K562 (cell line): Measurements from ENCODE around the gene UBASH3B. TPM values are rescaled to one million over a fixed set of nuclear protein-coding genes. Genes with fewer than 3 reads are reported as not detected.

Experiments used
- ATAC-seq: fragments of 200-7000 bp; cut with Tn5 transposase; 3 replicates; pipeline ENCODE4 v1.9.1; 2020; ENCODE audit warnings: moderate library complexity
- BruUV-seq: library from RNA; stranded (reverse); fragments of 400-500 nt; replicated peaks from 2 replicates; lab custom pipeline; 2021; lab: Mats Ljungman, UMichigan
- CTCF ChIA-PET: fragments of 300-600 bp; formaldehyde crosslinking; extraction: SDS; loops from one replicate; lab custom pipeline; 2021; ENCODE audit warnings: low intra/inter-chr PET ratio; lab: Yijun Ruan, JAX
- POLR2A ChIA-PET: fragments of 300-600, 350-650 bp; sonication (Branson Sonifier 250); formaldehyde crosslinking; extraction: SDS; loops from one replicate; lab custom pipeline; 2021; ENCODE audit warnings: antibody characterized with exemption, inconsistent platforms; lab: Yijun Ruan, JAX
- DNase-seq, 4 experiments: peaks; one replicate each; pipeline versions ENCODE4 v3.0.0 to v3.0.0-alpha.2; 2011 to 2018; ENCODE audit warnings: low spot score in 3 of 4, mixed read lengths in 3 of 4; ENCODE audit errors: extremely low read depth in 1 of 4
- FAIRE-seq: peaks from 2 replicates; lab custom pipeline; 2011; peaks lifted over from hg19 to GRCh38; lab: Jason Lieb, UNC
- H2AFZ ChIP-seq: 2 replicates; pipeline ENCODE4 v1.6.0; 2011; ENCODE audit warnings: low read depth, low read length, control low read depth, inconsistent platforms
- H3K27ac ChIP-seq: fragments of 200-600 bp; 3 replicates; pipeline ENCODE4 v1.8.0; 2011; ENCODE audit warnings: low read depth, mild to moderate bottlenecking, control low read depth, inconsistent platforms, low read length, moderate library complexity, mixed read lengths; ENCODE audit errors: extremely low read depth
- H3K27me3 ChIP-seq, 2 experiments: fragments of 300-600 bp in 1 of 2; 2 replicates in 1 of 2; 3 replicates in 1 of 2; pipeline versions ENCODE4 v1.6.0 to v1.8.0; 2011; ENCODE audit warnings: inconsistent platforms in 2 of 2, low read length in 2 of 2, mild to moderate bottlenecking in 1 of 2, mixed read lengths in 1 of 2, moderate library complexity in 1 of 2; ENCODE audit not compliant: control insufficient read depth in 2 of 2, insufficient read depth in 2 of 2
- H3K36me3 ChIP-seq: fragments of 300-600 bp; 3 replicates; pipeline ENCODE4 v1.8.0; 2011; ENCODE audit warnings: mild to moderate bottlenecking, low read length, inconsistent platforms; ENCODE audit not compliant: control insufficient read depth, insufficient read depth
- H3K4me1 ChIP-seq, 2 experiments: fragments of 200-600 bp in 1 of 2; replicated peaks in 1 of 2; 2 replicates in 1 of 2; 3 replicates in 1 of 2; pipeline versions ENCODE4 v1.5.1 to v1.8.0; 2011; ENCODE audit warnings: inconsistent platforms in 2 of 2, low read length in 2 of 2, mild to moderate bottlenecking in 1 of 2, mixed read lengths in 1 of 2, moderate library complexity in 1 of 2; ENCODE audit not compliant: control insufficient read depth in 2 of 2, insufficient read depth in 2 of 2
- H3K4me2 ChIP-seq: 2 replicates; pipeline ENCODE4 v1.6.1; 2011; ENCODE audit warnings: low read length, control low read depth, inconsistent platforms, mixed read lengths; ENCODE audit not compliant: insufficient read depth
- H3K4me3 ChIP-seq: fragments of 200-600 bp; sonication (generic), shearing (Covaris generic); 2 replicates; pipeline ENCODE4 v1.5.1; 2016; ENCODE audit warnings: control low read depth, inconsistent platforms
- H3K79me2 ChIP-seq: fragments of 200-600 bp; 3 replicates; pipeline ENCODE4 v1.8.0; 2011; ENCODE audit warnings: low read length, inconsistent platforms; ENCODE audit not compliant: control insufficient read depth, insufficient read depth
- H3K9ac ChIP-seq, 2 experiments: 2 replicates each; pipeline versions ENCODE4 v1.6.0 to v1.6.1; 2011; ENCODE audit warnings: low read depth in 2 of 2, low read length in 2 of 2, control low read depth in 1 of 2, inconsistent platforms in 1 of 2, mild to moderate bottlenecking in 1 of 2, mixed read lengths in 1 of 2; ENCODE audit not compliant: insufficient read depth in 1 of 2
- H3K9me1 ChIP-seq: one replicate; pipeline ENCODE4 v1.6.0; 2011; ENCODE audit warnings: inconsistent platforms, mild to moderate bottlenecking, low read length, moderate library complexity; ENCODE audit not compliant: control insufficient read depth, insufficient read depth
- H3K9me3 ChIP-seq: replicated peaks from 2 replicates; pipeline ENCODE4 v1.5.1; 2011; ENCODE audit warnings: low read depth, low read length, inconsistent platforms; ENCODE audit not compliant: control insufficient read depth, insufficient read depth
- H4K20me1 ChIP-seq: replicated peaks from 2 replicates; pipeline ENCODE4 v1.6.1; 2011; ENCODE audit warnings: low read length, inconsistent platforms, mixed read lengths; ENCODE audit not compliant: control insufficient read depth, insufficient read depth
- ELK1 ChIP-seq: sonication (generic); formaldehyde crosslinking; IDR thresholded peaks from 2 replicates; pipeline ENCODE4 v1.8.1; 2022; ENCODE audit warnings: missing genetic modification reagents
- PHTF2 ChIP-seq: fragments of 250-450 bp; sonication (Bioruptor Pico); IDR thresholded peaks from 2 replicates; pipeline ENCODE4 v1.5.0; 2021; ENCODE audit warnings: mild to moderate bottlenecking
- RBM22 ChIP-seq: fragments of 200-400 bp; formaldehyde crosslinking; IDR thresholded peaks from 2 replicates; pipeline ENCODE4 v1.6.1; 2018; ENCODE audit warnings: low read length, low read depth; ENCODE audit not compliant: poor library complexity, severe bottlenecking
- SAP30 ChIP-seq: fragments of 200-600 bp; sonication (generic); IDR thresholded peaks from 2 replicates; pipeline ENCODE4 v1.6.1; 2012; ENCODE audit warnings: borderline replicate concordance, low read depth, mild to moderate bottlenecking, moderate library complexity, low read length, control low read depth, inconsistent platforms; ENCODE audit not compliant: insufficient read depth, poor library complexity, severe bottlenecking
- ZBTB17 ChIP-seq: fragments of 450-650 bp; formaldehyde crosslinking; IDR thresholded peaks from 2 replicates; pipeline ENCODE4 v1.4.0; 2020; ENCODE audit warnings: mild to moderate bottlenecking
- ZNF318 ChIP-seq, 2 experiments: fragments of 450-650 bp; IDR thresholded peaks; 2 replicates each; pipeline ENCODE4 v1.6.1; 2016; ENCODE audit warnings: mild to moderate bottlenecking in 2 of 2, borderline replicate concordance in 1 of 2, low read depth in 1 of 2, moderate library complexity in 1 of 2
- ZNF431 ChIP-seq: sonication (generic); formaldehyde crosslinking; IDR thresholded peaks from 2 replicates; pipeline ENCODE4 v1.8.0; 2022; ENCODE audit warnings: mild to moderate bottlenecking, missing genetic modification reagents
- WGBS: fragments of 100-300 bp; shearing (Covaris generic); methylation state at CpG from one replicate; pipeline ENCODE4 v1.1.6; 2016; ENCODE audit warnings: low coverage, mixed read lengths; ENCODE audit not compliant: insufficient coverage; ENCODE audit errors: missing lambda C conversion rate; 5-methylcytosine and 5-hydroxymethylcytosine counted together
- in situ Hi-C: fragments of 300-500 bp; cut with MboI; formaldehyde crosslinking; loops from 4 replicates; pipeline ENCODE4 v1.15.0; 2018; ENCODE audit warnings: inconsistent platforms, mixed read lengths
- intact Hi-C: fragments of 100-400 bp; cut with micrococcal nuclease; formaldehyde crosslinking; loops from 2 replicates; pipeline ENCODE4 v1.14.2; 2022
- polyA plus RNA-seq, 8 experiments: library from polyadenylated mRNA; depleted of rRNA in 4 of 8; stranded (reverse) in 5 of 8; unstranded in 3 of 8; fragments of >200 nt; fragmentation: Nextera tagmentation in 2 of 8; fragmentation: Illumina TruSeq in 1 of 8; extraction: Ambion mirVana in 2 of 8; extraction: Trizol in 1 of 8; gene quantifications; 2 replicates each; pipeline versions ENCODE4 v1.2.1 to v1.2.3, GENCODE V29; 2011 to 2014; ENCODE audit warnings: inconsistent platforms in 1 of 8, missing spikeins in 1 of 8
- total RNA-seq, 7 experiments: library from RNA; depleted of rRNA in 6 of 7; stranded (reverse); fragments of >200 nt in 6 of 7; fragmentation: Illumina TruSeq in 2 of 7; extraction: Trizol in 2 of 7; gene quantifications; 2 replicates each; pipeline versions ENCODE4 v1.2.1 to v1.2.3, GENCODE V29; 2011 to 2021; ENCODE audit warnings: low replicate concordance in 1 of 7
- TF ChIP-seq, protein P1 (sequence below), 2 experiments: fragments of 450-650 bp; IDR thresholded peaks; 2 replicates each; pipeline ENCODE4 v1.6.1; 2018; ENCODE audit warnings: mild to moderate bottlenecking in 2 of 2, low read depth in 1 of 2; ENCODE audit not compliant: partially characterized antibody in 2 of 2

UBASH3B gene
- total and polyA plus RNA-seq, 9 of the 15 experiments (the other 6 are each of a cell fraction or from before 2014, with no cell fraction given) = 0.01 to 0.31 (median 0.08) TPM; not detected in 2

GRCh38 chr11:122789907-122790306 lies 134.4 kb downstream of the UBASH3B start:
- ATAC-seq (no peak), DNase-seq (no peak), FAIRE-seq (no peak)
- CTCF ChIA-PET = no interaction called here
- BruUV-seq = no TSS peak
- H3K4me2 ChIP-seq = no peak overlapping the region
- no peaks in the 10 kb centered on the region for H3K36me3 ChIP-seq
- no peak overlapping the region for H3K27ac ChIP-seq
- H3K79me2 ChIP-seq = no peaks in the 10 kb centered on the region
- 0% methylated on average over 3 of the region's 3 CpGs for WGBS
- no peaks in the 10 kb centered on the region for H4K20me1 ChIP-seq
- peaks cover 0 to 9% of the 10 kb centered on the region in 2 experiments; a peak in 1 of 5 replicates for H3K27me3 ChIP-seq
- no peaks in the 10 kb centered on the region for H3K9me3 ChIP-seq
- intact Hi-C loops = no loop called here
- H3K9ac ChIP-seq = no peak overlapping the region
- H3K9me1 ChIP-seq = no peaks in the 10 kb centered on the region
- no peak overlapping the region for H3K4me3 ChIP-seq
- POLR2A ChIA-PET = no interaction called here
- no peaks in the 10 kb centered on the region for H3K4me1 ChIP-seq
- no peak overlapping the region for H2AFZ ChIP-seq
- in situ Hi-C loops = no loop called here
- TF ChIP-seq ZNF318 (IDR thresholded peaks at IDR 0.05; ENCODE audit: borderline replicate concordance in 1 of 2, low read depth in 1 of 2) (no peak), SAP30 (no peak), ZNF431 (no peak), ZBTB17 (CRISPR knock-in tag) (no peak), PHTF2 (CRISPR knock-in tag) (no peak), ELK1 (CRISPR knock-in tag) (no peak), RBM22 (no peak)
- TF ChIP-seq, protein P1, sequence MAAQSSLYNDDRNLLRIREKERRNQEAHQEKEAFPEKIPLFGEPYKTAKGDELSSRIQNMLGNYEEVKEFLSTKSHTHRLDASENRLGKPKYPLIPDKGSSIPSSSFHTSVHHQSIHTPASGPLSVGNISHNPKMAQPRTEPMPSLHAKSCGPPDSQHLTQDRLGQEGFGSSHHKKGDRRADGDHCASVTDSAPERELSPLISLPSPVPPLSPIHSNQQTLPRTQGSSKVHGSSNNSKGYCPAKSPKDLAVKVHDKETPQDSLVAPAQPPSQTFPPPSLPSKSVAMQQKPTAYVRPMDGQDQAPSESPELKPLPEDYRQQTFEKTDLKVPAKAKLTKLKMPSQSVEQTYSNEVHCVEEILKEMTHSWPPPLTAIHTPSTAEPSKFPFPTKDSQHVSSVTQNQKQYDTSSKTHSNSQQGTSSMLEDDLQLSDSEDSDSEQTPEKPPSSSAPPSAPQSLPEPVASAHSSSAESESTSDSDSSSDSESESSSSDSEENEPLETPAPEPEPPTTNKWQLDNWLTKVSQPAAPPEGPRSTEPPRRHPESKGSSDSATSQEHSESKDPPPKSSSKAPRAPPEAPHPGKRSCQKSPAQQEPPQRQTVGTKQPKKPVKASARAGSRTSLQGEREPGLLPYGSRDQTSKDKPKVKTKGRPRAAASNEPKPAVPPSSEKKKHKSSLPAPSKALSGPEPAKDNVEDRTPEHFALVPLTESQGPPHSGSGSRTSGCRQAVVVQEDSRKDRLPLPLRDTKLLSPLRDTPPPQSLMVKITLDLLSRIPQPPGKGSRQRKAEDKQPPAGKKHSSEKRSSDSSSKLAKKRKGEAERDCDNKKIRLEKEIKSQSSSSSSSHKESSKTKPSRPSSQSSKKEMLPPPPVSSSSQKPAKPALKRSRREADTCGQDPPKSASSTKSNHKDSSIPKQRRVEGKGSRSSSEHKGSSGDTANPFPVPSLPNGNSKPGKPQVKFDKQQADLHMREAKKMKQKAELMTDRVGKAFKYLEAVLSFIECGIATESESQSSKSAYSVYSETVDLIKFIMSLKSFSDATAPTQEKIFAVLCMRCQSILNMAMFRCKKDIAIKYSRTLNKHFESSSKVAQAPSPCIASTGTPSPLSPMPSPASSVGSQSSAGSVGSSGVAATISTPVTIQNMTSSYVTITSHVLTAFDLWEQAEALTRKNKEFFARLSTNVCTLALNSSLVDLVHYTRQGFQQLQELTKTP (IDR thresholded peaks at IDR 0.05; ENCODE audit: low read depth in 1 of 2, partially characterized antibody in 2 of 2) = no peak
